NCI-H1417 treated with DMSO at 0.1 percent for 48 hours (cell line): ENCODE measurements around the gene WIPI1.
"Not testable (repeated sequence)": the region's sequence is repeated elsewhere in the genome, so short reads cannot be mapped to it uniquely, and the experiment has no call there.

Experiments used
- DNase-seq: peaks from one replicate; lab custom pipeline; 2025; lab: John Stamatoyannopoulos, UW

Gene WIPI1

GRCh38 chr17:68383443-68384321 lies 73.6 kb downstream of the WIPI1 start:
- DNase-seq: no peak

GRCh38 chr17:68383120-68383442 lies 74.2 kb downstream of the WIPI1 start:
- DNase-seq: no peak

GRCh38 chr17:68382582-68383085 lies 74.7 kb downstream of the WIPI1 start:
- no peak for DNase-seq

GRCh38 chr17:68381076-68381900 lies 76.0 kb downstream of the WIPI1 start:
- DNase-seq: no peak

GRCh38 chr17:68379692-68380677 lies 77.3 kb downstream of the WIPI1 start:
- no peak for DNase-seq

- no peak for DNase-seq
Measured at GRCh38 chr17:68379177-68379510, 78.2 kb downstream of the WIPI1 start.

GRCh38 chr17:68378268-68379176 lies 78.8 kb downstream of the WIPI1 start:
- no peak for DNase-seq

- no peak for DNase-seq
Measured at GRCh38 chr17:68377771-68378267, 79.5 kb downstream of the WIPI1 start.

- not testable (repeated sequence) for DNase-seq
Measured at GRCh38 chr17:68376178-68376577, 81.1 kb downstream of the WIPI1 start.

GRCh38 chr17:68375566-68375965 lies 81.7 kb downstream of the WIPI1 start:
- no peak for DNase-seq
